Cerebellar nuclear complex (tissue), 1 donor: ENCODE data around the gene PLA2G2D.
"Not testable (repeated sequence)": the region's sequence is repeated elsewhere in the genome, so short reads cannot be mapped to it uniquely, and the experiment has no call there.

ENCODE experiments used
- DNase-seq, 2 experiments: peaks; one replicate each; lab custom pipeline; 2025; lab: John Stamatoyannopoulos, UW

The PLA2G2D gene

DNA sequence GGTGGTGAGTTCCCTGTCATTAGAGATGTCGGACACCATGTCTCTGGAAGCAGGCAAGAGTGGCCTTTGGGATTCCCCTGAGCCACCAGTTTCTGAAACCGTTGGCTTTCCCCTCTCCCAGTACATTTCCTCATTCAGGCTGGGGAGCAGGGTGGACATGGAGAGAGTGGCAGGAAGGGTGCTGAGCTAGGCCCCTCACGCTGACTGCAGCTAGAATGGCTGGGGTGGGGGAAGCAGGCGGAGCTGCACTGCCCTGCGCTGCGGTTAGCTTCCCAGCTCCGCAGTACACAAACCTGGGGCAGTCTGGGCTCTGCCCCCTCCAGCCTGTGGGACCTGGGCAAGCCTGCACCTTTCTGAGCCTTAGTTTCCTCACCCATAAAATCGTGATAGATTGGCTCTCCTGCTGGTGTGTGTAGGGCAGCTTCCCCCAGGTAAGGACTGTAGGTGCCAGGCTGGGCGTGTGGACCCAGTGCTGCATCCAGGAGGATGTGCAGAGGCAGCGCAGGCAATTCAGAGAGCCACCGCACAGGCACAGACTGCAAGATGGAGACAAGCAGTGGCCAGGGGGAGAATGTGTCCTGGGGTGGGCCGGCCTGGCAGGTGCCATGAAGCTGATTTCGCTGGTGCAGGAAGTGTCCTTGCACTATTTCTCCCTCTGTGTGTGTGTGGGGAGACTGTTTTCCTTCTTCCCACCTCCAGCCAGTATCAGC, 22.8 kb upstream of the PLA2G2D start:
- no peak for DNase-seq

DNA sequence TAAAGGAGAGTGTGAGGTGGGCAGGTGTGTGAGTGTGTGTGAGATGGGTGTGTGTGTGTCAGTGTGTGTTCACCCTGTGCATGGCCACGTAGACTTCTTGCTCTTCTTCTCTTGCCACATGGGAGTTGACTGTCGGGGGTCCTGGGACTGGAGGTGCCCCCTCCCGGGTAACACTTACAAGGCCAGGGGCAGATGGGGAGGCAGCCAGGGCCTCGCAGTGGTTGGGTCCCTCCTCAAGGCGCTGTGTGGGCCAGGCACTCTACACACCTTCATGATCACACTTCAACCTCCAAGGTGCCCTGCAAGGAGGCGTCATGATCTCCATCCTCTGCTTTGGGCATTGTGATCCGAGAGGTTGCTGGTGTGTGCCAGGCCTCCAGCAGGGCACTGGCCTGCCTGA, 22.1 kb upstream of the PLA2G2D start:
- no peak for DNase-seq

DNA sequence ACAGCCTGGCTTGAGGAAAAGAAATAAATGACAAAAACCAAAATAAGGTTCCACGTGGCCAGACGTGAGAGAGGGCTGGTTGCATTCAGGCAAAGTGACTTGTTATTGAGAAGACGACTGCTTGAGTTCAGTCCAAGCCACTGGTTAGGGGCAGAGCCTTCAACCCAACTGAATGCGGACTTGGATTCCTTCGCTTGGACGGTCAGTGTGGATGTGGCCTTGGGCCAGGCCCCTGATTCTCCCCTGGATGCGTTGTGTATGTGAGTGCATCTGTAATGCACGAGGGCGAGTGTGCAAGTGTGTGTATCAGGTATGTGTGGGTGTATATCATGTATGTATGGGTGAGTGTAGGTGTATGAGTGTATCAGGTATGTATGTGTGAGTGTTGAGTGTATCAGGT, 21.7 kb upstream of the PLA2G2D start:
- no peak for DNase-seq

- DNase-seq: no peak
Observed at GRCh38 chr1:20139776-20140612, 20.7 kb upstream of the PLA2G2D start.

DNA sequence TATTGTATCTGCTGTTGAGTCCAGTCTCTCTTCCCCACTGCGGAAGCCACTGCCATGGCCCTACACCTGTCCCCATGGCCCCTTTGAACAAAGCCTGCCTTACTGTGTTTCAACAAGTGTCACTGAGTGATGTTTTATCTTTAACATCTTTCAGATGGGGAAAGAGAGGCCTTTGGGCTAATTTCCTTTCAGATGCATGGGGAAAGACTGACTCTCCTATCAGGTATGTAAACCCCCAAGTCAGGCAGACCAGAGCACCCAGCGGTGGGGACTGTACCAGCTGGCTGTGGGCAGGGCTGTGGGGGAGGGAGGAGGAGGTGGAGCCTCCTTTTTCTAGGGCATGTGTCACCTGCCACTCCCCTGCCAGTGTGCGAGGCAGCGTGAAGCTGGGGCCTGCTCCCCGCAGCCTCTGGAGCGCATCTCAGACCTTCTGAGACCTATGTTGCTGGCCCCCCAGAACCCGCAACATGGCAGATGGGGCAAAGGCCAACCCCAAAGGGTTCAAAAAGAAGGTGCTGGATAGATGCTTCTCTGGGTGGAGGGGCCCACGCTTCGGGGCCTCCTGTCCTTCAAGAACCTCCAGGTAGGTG, 19.7 kb upstream of the PLA2G2D start, which contains the start of gene PLA2G2F:
TSS of gene PLA2G2F (plus strand) at position 363 of the 590 bp plus-strand sequence. CDS start at position 468, 105 bp downstream.
- no peak for DNase-seq

GRCh38 chr1:20138346-20138745, 19.0 kb upstream of the PLA2G2D start:
- no peak for DNase-seq

DNA sequence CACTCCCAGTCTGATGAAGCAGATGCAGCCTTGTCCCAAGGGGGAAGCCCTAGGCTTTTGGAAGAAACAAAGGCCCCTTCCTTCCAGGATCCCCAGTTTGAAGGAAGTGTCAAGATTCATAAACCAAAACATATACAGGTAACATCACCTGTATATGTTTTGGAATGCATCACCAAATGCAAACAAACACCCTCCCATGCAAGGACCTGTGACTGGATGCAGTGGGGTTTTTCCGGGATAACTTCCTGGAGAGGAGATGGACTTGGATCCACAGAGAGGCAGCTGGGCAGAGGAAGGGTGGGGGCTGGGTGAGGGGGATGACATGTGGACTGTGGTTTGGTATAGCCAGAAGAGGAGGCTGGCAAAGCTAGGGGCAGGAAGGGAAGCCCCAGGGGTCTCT, 18.3 kb upstream of the PLA2G2D start:
- DNase-seq: no peak

DNA sequence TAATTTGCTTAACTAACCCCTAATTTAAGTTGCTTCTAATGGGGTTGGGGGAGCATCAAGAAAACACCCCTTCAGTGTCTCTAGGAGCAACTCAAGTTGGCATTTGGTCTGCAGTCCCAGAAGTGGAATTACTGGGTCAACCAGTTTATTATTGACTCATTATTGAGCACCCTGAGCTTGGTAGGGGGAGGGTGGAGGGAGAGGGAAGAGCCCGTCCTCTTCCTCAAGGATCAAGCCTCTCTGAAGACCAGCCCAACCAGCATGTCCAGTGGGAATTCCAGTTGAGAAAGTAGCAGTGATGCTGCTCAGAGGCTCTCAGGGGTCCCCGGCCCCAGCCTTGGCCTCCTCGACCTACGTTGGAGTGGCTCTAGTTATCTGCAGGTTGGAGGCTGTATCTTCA, 17.7 kb upstream of the PLA2G2D start:
- DNase-seq: no peak

GRCh38 chr1:20136249-20136648, 16.9 kb upstream of the PLA2G2D start:
- no peak for DNase-seq

GRCh38 chr1:20134995-20135394, 15.7 kb upstream of the PLA2G2D start:
- DNase-seq: no peak

DNA sequence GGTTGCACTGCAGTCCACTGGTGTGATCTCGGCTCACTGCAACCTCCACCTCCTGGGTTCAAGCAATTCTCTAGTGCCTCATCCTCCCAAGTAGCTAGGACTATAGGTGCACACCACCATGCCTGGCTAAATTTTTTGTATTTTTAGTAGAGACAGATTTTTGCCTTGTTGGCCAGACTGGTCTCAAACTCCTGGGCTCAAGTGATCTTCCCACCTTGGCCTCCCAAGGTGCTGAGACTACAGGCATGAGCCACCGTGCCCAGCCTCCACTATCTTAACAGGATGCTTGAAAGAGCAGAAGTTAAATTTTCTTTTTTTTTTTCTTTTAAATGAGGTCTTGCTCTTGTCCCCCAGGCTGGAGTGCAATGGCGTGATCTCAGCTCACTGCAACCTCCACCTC, 11.2 kb upstream of the PLA2G2D start:
- DNase-seq: not testable (repeated sequence)

GRCh38 chr1:20126806-20127440, 7.6 kb upstream of the PLA2G2D start:
- DNase-seq: no peak

DNA sequence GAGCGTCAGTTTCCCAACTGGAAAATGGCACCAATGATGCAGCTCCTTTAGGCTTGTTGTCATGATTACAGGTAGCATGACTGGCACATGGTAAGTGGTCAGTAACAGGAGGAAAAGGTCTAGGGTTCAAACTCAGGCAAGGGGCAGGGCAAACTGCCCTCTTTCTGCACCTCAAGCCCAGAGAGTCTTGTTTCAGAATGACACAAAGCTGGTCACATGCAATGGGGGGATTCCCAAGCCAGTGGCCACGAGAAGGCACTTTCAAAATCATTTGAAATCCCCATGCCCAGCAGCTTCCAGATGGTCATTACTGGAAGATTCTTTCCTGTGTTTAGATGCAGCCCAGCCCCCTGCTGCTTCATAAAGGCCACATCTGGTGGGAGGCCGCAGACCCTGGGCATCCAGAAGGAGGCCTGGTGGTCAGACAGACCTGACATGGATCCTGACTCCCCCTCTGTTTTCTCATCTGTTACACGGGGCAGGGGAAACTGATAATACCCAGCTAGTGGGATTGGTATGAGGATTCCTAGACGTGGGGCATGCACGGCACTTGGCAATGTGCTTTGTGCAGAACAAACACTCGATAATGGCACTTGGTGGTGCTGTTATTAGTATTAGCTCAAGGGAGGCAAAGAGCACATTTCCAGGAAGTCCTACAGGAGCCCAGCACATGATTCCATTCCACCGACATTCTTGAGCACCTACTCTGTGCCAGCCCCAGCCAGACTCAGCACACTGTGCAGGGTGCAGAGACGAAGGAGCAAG, 6.9 kb upstream of the PLA2G2D start:
- DNase-seq: no peak

DNA sequence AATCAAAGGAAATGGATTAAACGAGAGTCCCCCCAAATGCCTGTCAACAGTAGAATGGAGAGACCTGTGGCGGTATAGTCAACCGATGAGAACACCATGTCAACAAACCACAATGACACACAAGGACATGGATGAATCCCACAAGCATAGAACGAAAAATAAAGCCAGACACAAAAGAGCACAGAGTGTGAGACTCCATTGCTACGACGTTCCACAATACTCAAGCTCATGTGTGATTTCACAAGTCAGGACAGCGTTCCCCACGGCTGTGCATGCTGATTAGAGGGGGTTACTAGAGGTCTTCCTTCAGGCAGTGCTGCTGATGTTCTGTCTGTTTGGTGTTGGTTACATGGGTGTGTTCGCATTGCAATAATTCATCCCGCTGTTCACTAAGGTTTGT, 5.8 kb upstream of the PLA2G2D start:
- DNase-seq: no peak

DNA sequence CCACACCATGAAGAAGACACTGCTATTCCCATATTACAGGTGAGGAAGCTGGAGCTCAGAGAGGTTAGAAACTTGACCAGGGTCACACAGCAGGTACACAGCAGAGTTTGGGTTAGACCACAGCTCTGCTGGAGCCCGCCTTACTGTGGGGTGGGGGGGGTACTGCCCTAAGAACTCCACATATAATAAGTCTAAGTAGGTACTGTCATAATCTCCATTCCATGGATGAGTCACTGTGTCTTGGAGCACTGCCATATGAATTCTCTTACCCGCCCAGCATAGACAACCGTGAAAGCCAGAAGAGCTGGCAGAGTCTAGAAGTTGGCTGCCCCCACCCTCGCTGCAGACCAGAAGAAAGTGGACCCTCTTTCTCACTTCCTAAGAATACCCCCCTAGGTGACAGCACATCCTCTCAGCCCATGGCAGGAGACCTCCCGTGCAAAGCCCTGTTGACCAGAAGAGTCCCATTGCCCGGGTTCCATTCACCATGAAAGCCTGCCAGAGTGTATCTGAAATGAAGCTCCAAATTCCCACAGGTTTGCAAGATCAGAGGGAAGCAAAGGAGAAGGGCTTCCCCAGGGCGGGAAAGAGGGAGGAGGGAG, 5.2 kb upstream of the PLA2G2D start:
- no peak for DNase-seq

- DNase-seq: no peak
Observed at GRCh38 chr1:20123722-20124455, 4.6 kb upstream of the PLA2G2D start.

- no peak for DNase-seq
Observed at GRCh38 chr1:20120796-20121195, 1.5 kb upstream of the PLA2G2D start.

DNA sequence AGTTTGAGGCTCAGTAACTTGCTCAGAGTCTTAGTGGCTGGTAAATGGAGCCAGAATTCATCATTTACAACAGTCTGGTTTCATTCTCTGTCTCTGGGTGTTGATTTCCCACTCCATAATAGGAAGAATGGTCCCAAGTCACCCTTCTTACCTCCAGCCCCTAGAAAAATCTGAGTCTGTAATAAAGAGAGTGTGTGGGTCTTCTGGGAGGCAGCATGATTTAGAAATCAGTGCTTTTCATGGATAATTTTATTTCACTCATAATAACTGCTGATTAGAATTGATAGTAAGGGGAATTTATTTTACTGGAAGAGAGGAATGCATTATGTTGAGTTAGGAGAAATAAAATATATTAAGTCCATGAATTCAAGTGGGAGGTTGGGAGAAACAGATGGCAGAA, 2.1 kb downstream of the PLA2G2D start:
- no peak for DNase-seq

DNA sequence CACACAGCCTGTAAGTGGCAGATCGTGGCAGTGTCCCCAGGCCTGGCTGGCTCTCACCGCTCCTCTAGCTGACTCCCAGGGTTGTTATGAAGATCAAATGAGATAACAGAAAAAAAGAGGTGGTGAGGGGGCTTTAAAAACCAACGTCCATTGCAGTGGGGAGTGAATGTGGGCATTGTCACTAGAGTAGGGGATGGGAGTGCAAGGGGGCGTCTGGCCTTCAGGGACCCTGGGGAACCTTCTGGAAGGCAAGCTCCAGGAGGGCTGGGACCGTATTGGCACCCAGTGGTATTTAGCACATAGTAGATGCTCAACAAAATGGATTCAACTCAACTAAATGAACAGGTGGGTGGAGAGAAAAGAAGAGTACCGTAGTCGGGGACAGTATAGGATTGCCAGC, 3.4 kb downstream of the PLA2G2D start:
- no peak for DNase-seq

GRCh38 chr1:20115479-20115878, 3.9 kb downstream of the PLA2G2D start:
- no peak for DNase-seq
